ENCODE measurements around the gene IFIT1. TPM values are rescaled to one million over a fixed set of nuclear protein-coding genes. Genes with fewer than 3 reads are reported as not detected.
"Not testable (repeated sequence)": the region's sequence is repeated elsewhere in the genome, so short reads cannot be mapped to it uniquely, and the experiment has no call there.

The IFIT1 gene
- total RNA-seq, 4 donors from 2014 or later: 10.6 to 15.4 (median 11.9) TPM

- intact Hi-C loops (cut with DNase I): no loop called here
- H3K4me1 ChIP-seq: peaks cover 38 to 56% (median 43%) of the 10 kb centered on the region in 4 donors
- no peaks in the 10 kb centered on the region for H3K36me3 ChIP-seq
- TF ChIP-seq POLR2A (IDR thresholded peaks at IDR 0.05; ENCODE audit: low read depth): no peak
- no peak for TF ChIP-seq CTCF (IDR thresholded peaks at IDR 0.05)
- peak; percentile 48 to 61 for TF ChIP-seq POLR2AphosphoS5 (IDR thresholded peaks at IDR 0.05)
- TF ChIP-seq EP300 (IDR thresholded peaks at IDR 0.05): no peak
- DNase-seq (ENCODE audit: extremely low spot score): no peak
- H3K4me3 ChIP-seq: no peak overlapping the region
- 57% methylated on average over 4 of the region's 4 CpGs for WGBS
- H3K27ac ChIP-seq (replicated peaks in 1 of 4): peak overlapping the region; percentile 14 to 48 (median 42)
- no peaks in the 10 kb centered on the region for H3K27me3 ChIP-seq
- no peaks in the 10 kb centered on the region for H3K9me3 ChIP-seq
Observed at GRCh38 chr10:89346405-89347254, 45.8 kb upstream of the IFIT1 start.

- H3K4me1 ChIP-seq: peaks cover 39 to 58% (median 47%) of the 10 kb centered on the region in 4 donors
- WGBS: 75% methylated on average over 7 of the region's 7 CpGs
- no peak overlapping the region for H3K4me3 ChIP-seq
- DNase-seq (ENCODE audit: extremely low spot score): no peak
- TF ChIP-seq POLR2AphosphoS5 (IDR thresholded peaks at IDR 0.05) (no peak), EP300 (IDR thresholded peaks at IDR 0.05) (no peak), POLR2A (IDR thresholded peaks at IDR 0.05; ENCODE audit: low read depth) (no peak), CTCF (IDR thresholded peaks at IDR 0.05) (no peak)
- H3K9me3 ChIP-seq: no peaks in the 10 kb centered on the region
- H3K36me3 ChIP-seq: no peaks in the 10 kb centered on the region
- no peaks in the 10 kb centered on the region for H3K27me3 ChIP-seq
- peak overlapping the region; percentile 25 to 48 (median 42) for H3K27ac ChIP-seq (replicated peaks in 1 of 4)
- intact Hi-C loops (cut with DNase I): no loop called here
Observed at GRCh38 chr10:89347701-89348457, 44.5 kb upstream of the IFIT1 start.

GRCh38 chr10:89348481-89348880 lies 43.9 kb upstream of the IFIT1 start:
- DNase-seq (ENCODE audit: extremely low spot score): no peak
- TF ChIP-seq POLR2AphosphoS5 (IDR thresholded peaks at IDR 0.05): no peak
- no peak for TF ChIP-seq CTCF (IDR thresholded peaks at IDR 0.05)
- no peak for TF ChIP-seq POLR2A (IDR thresholded peaks at IDR 0.05; ENCODE audit: low read depth)
- no peak for TF ChIP-seq EP300 (IDR thresholded peaks at IDR 0.05)
- Histone ChIP-seq H3K27ac (replicated peaks in 1 of 4) (peak overlapping the region in 2 of 4 donors; percentile 6 to 43), H3K4me1 (peaks cover 33 to 53% (median 44%) of the 10 kb centered on the region in 4 donors), H3K4me3 (no peak overlapping the region), H3K27me3 (no peaks in the 10 kb centered on the region), H3K36me3 (no peaks in the 10 kb centered on the region), H3K9me3 (no peaks in the 10 kb centered on the region)
- intact Hi-C loops (cut with DNase I): no loop called here
- WGBS: 90% methylated on average over 5 of the region's 5 CpGs

GRCh38 chr10:89348975-89349374 lies 43.4 kb upstream of the IFIT1 start:
- Histone ChIP-seq H3K4me3 (no peak overlapping the region), H3K36me3 (no peaks in the 10 kb centered on the region), H3K9me3 (no peaks in the 10 kb centered on the region), H3K27ac (replicated peaks in 1 of 4) (peak overlapping the region in 1 of 4 donors; percentile 43), H3K4me1 (peaks cover 33 to 53% (median 44%) of the 10 kb centered on the region in 4 donors), H3K27me3 (no peaks in the 10 kb centered on the region)
- DNase-seq (ENCODE audit: extremely low spot score): no peak
- TF ChIP-seq POLR2A (IDR thresholded peaks at IDR 0.05; ENCODE audit: low read depth): no peak
- no peak for TF ChIP-seq POLR2AphosphoS5 (IDR thresholded peaks at IDR 0.05)
- intact Hi-C loops (cut with DNase I): no loop called here
- WGBS: 85% methylated on average over 2 of the region's 2 CpGs

GRCh38 chr10:89350631-89351315 lies 41.6 kb upstream of the IFIT1 start:
- H3K27me3 ChIP-seq; intact Hi-C loops (cut with DNase I); DNase-seq (ENCODE audit: extremely low spot score); H3K36me3 ChIP-seq; H3K9me3 ChIP-seq: not testable (repeated sequence)
- H3K4me3 ChIP-seq: peak overlapping the region in 1 of 4 donors; percentile 14
- 19% methylated on average over 7 of the region's 7 CpGs for WGBS
- H3K27ac ChIP-seq (replicated peaks in 1 of 4): peak overlapping the region; percentile 65 to 78 (median 74)
- peaks cover 33 to 53% (median 43%) of the 10 kb centered on the region in 4 donors for H3K4me1 ChIP-seq
